GM18909 (cell line): ENCODE data around the gene WLS.

Experiments used
- ATAC-seq: cut with Tn5 transposase; IDR thresholded peaks from one replicate; pipeline ENCODE4 v1.9.1; 2021; ENCODE audit warnings: mild to moderate bottlenecking; ENCODE audit not compliant: unreplicated experiment, poor library complexity

Gene WLS

GRCh38 chr1:68229650-68230483 lies 2.5 kb downstream of the WLS start:
- ATAC-seq: no peak

- ATAC-seq: no peak
Observed at GRCh38 chr1:68228851-68229250, 3.5 kb downstream of the WLS start.

GRCh38 chr1:68227598-68227997 lies 4.7 kb downstream of the WLS start:
- ATAC-seq: no peak

- no peak for ATAC-seq
Observed at GRCh38 chr1:68225781-68226180, 6.5 kb downstream of the WLS start.

- ATAC-seq: no peak
Observed at GRCh38 chr1:68223687-68224086, 8.6 kb downstream of the WLS start.

- ATAC-seq: no peak
Observed at GRCh38 chr1:68221980-68222373, 10.3 kb downstream of the WLS start.

GRCh38 chr1:68221001-68221979 lies 11.0 kb downstream of the WLS start:
- no peak for ATAC-seq

- ATAC-seq: no peak
Observed at GRCh38 chr1:68220420-68220819, 11.9 kb downstream of the WLS start.

- no peak for ATAC-seq
Observed at GRCh38 chr1:68218490-68218889, 13.8 kb downstream of the WLS start.

- ATAC-seq: no peak
Observed at GRCh38 chr1:68217618-68218017, 14.7 kb downstream of the WLS start.

- ATAC-seq: no peak
Observed at GRCh38 chr1:68217060-68217554, 15.2 kb downstream of the WLS start.

- ATAC-seq: no peak
Observed at GRCh38 chr1:68216089-68216772, 16.1 kb downstream of the WLS start.

GRCh38 chr1:68213843-68214242 lies 18.5 kb downstream of the WLS start:
- ATAC-seq: no peak

- no peak for ATAC-seq
Observed at GRCh38 chr1:68211761-68212380, 20.5 kb downstream of the WLS start.

GRCh38 chr1:68210829-68211228 lies 21.5 kb downstream of the WLS start:
- ATAC-seq: no peak

GRCh38 chr1:68210027-68210426 lies 22.3 kb downstream of the WLS start:
- no peak for ATAC-seq

- no peak for ATAC-seq
Observed at GRCh38 chr1:68206848-68207689, 25.3 kb downstream of the WLS start.

- no peak for ATAC-seq
Observed at GRCh38 chr1:68205794-68206358, 26.4 kb downstream of the WLS start.
